Measurements from ENCODE around the gene TANGO6. TPM values are rescaled to one million over a fixed set of nuclear protein-coding genes. Genes with fewer than 3 reads are reported as not detected.

TANGO6 gene
- total and polyA plus RNA-seq, 2 of the 8 experiments (the other 6 are each of a cell fraction or from before 2014, with no cell fraction given), result 5.0 to 19.5 TPM

DNA sequence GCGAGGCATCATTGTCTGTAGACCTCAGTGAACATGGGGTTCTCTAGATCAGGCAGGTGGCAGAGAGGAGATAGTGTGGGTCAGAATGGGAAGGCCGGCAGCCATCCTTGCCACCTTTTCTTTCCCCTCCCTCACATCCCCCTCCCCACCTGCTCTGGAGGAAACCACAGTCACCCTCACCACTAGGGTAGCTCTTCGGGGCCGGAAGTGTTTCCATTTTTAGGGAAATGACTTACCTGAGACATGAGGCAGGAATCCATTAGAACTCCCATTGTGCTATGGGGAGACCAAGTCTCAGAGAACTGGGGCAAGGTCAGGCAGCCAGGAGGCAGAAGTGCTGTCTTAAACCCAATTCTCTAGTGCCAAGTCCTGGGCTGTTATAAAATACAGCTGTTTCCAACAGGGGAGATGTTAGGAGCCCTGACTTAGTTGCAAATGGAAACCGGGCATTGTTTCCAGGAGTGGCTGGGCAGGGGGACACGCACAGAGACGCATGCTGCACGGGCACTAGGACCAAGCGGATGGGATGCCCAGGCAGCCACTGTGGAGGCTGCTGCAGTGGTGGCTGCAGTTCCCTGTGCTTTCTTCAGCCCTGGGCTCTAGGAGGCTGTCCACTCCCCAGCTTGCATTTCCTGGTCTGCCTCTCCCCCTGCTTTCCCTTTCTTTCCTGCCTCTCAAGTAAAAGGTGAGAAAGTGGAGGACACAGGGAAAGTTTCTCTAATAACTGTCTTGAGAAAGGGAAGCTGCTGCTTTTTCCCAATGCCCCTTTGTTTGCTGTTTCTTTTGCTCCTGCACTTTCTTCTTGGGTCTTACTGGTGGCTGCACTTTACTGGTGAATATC, 265.0 kb downstream of the TANGO6 start (continued):
- TF ChIP-seq, protein P1, sequence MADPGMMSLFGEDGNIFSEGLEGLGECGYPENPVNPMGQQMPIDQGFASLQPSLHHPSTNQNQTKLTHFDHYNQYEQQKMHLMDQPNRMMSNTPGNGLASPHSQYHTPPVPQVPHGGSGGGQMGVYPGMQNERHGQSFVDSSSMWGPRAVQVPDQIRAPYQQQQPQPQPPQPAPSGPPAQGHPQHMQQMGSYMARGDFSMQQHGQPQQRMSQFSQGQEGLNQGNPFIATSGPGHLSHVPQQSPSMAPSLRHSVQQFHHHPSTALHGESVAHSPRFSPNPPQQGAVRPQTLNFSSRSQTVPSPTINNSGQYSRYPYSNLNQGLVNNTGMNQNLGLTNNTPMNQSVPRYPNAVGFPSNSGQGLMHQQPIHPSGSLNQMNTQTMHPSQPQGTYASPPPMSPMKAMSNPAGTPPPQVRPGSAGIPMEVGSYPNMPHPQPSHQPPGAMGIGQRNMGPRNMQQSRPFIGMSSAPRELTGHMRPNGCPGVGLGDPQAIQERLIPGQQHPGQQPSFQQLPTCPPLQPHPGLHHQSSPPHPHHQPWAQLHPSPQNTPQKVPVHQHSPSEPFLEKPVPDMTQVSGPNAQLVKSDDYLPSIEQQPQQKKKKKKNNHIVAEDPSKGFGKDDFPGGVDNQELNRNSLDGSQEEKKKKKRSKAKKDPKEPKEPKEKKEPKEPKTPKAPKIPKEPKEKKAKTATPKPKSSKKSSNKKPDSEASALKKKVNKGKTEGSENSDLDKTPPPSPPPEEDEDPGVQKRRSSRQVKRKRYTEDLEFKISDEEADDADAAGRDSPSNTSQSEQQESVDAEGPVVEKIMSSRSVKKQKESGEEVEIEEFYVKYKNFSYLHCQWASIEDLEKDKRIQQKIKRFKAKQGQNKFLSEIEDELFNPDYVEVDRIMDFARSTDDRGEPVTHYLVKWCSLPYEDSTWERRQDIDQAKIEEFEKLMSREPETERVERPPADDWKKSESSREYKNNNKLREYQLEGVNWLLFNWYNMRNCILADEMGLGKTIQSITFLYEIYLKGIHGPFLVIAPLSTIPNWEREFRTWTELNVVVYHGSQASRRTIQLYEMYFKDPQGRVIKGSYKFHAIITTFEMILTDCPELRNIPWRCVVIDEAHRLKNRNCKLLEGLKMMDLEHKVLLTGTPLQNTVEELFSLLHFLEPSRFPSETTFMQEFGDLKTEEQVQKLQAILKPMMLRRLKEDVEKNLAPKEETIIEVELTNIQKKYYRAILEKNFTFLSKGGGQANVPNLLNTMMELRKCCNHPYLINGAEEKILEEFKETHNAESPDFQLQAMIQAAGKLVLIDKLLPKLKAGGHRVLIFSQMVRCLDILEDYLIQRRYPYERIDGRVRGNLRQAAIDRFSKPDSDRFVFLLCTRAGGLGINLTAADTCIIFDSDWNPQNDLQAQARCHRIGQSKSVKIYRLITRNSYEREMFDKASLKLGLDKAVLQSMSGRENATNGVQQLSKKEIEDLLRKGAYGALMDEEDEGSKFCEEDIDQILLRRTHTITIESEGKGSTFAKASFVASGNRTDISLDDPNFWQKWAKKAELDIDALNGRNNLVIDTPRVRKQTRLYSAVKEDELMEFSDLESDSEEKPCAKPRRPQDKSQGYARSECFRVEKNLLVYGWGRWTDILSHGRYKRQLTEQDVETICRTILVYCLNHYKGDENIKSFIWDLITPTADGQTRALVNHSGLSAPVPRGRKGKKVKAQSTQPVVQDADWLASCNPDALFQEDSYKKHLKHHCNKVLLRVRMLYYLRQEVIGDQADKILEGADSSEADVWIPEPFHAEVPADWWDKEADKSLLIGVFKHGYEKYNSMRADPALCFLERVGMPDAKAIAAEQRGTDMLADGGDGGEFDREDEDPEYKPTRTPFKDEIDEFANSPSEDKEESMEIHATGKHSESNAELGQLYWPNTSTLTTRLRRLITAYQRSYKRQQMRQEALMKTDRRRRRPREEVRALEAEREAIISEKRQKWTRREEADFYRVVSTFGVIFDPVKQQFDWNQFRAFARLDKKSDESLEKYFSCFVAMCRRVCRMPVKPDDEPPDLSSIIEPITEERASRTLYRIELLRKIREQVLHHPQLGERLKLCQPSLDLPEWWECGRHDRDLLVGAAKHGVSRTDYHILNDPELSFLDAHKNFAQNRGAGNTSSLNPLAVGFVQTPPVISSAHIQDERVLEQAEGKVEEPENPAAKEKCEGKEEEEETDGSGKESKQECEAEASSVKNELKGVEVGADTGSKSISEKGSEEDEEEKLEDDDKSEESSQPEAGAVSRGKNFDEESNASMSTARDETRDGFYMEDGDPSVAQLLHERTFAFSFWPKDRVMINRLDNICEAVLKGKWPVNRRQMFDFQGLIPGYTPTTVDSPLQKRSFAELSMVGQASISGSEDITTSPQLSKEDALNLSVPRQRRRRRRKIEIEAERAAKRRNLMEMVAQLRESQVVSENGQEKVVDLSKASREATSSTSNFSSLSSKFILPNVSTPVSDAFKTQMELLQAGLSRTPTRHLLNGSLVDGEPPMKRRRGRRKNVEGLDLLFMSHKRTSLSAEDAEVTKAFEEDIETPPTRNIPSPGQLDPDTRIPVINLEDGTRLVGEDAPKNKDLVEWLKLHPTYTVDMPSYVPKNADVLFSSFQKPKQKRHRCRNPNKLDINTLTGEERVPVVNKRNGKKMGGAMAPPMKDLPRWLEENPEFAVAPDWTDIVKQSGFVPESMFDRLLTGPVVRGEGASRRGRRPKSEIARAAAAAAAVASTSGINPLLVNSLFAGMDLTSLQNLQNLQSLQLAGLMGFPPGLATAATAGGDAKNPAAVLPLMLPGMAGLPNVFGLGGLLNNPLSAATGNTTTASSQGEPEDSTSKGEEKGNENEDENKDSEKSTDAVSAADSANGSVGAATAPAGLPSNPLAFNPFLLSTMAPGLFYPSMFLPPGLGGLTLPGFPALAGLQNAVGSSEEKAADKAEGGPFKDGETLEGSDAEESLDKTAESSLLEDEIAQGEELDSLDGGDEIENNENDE (IDR thresholded peaks at IDR 0.05; ENCODE audit: insufficient replicate concordance, low read length), result no peak
- peak; percentile 48 for TF ChIP-seq CREB1 (IDR thresholded peaks at IDR 0.05)
- TF ChIP-seq KDM5A (IDR thresholded peaks at IDR 0.05; ENCODE audit: low read length), result no peak
- no peak for TF ChIP-seq SRF (IDR thresholded peaks at IDR 0.05; ENCODE audit: low read depth, low read length)
- TF ChIP-seq RBBP5 (IDR thresholded peaks at IDR 0.05; ENCODE audit: borderline replicate concordance, low read depth, low read length), result no peak
- TF ChIP-seq, protein P2, sequence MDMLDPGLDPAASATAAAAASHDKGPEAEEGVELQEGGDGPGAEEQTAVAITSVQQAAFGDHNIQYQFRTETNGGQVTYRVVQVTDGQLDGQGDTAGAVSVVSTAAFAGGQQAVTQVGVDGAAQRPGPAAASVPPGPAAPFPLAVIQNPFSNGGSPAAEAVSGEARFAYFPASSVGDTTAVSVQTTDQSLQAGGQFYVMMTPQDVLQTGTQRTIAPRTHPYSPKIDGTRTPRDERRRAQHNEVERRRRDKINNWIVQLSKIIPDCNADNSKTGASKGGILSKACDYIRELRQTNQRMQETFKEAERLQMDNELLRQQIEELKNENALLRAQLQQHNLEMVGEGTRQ (IDR thresholded peaks at IDR 0.05; ENCODE audit: low read length), result no peak
- no peak for TF ChIP-seq ZNF274 (IDR thresholded peaks at IDR 0.05; ENCODE audit: borderline replicate concordance, extremely low read depth, low read length)
